Choroid plexus epithelial cell (primary cell): ENCODE measurements around the gene TRIM22.

ENCODE experiments used
- DNase-seq: peaks from one replicate; pipeline ENCODE4 v3.0.0-alpha.2; 2010; ENCODE audit warnings: low read depth
- H3K4me3 ChIP-seq: 2 replicates; pipeline ENCODE4 v1.5.1; 2011; ENCODE audit warnings: low read depth, mild to moderate bottlenecking, control low read depth, low read length, moderate library complexity
- TF ChIP-seq, protein P1 (sequence below): conservative IDR thresholded peaks from 2 replicates; pipeline ENCODE4 v1.5.1; 2011; ENCODE audit warnings: low read depth, mild to moderate bottlenecking, control low read depth, inconsistent platforms, low read length, moderate library complexity

Gene TRIM22

GRCh38 chr11:5749836-5750235 is 60.2 kb downstream of the TRIM22 start:
- TF ChIP-seq, protein P1, sequence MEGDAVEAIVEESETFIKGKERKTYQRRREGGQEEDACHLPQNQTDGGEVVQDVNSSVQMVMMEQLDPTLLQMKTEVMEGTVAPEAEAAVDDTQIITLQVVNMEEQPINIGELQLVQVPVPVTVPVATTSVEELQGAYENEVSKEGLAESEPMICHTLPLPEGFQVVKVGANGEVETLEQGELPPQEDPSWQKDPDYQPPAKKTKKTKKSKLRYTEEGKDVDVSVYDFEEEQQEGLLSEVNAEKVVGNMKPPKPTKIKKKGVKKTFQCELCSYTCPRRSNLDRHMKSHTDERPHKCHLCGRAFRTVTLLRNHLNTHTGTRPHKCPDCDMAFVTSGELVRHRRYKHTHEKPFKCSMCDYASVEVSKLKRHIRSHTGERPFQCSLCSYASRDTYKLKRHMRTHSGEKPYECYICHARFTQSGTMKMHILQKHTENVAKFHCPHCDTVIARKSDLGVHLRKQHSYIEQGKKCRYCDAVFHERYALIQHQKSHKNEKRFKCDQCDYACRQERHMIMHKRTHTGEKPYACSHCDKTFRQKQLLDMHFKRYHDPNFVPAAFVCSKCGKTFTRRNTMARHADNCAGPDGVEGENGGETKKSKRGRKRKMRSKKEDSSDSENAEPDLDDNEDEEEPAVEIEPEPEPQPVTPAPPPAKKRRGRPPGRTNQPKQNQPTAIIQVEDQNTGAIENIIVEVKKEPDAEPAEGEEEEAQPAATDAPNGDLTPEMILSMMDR: no peak
- H3K4me3 ChIP-seq: no peak overlapping the region
- DNase-seq: no peak

DNA sequence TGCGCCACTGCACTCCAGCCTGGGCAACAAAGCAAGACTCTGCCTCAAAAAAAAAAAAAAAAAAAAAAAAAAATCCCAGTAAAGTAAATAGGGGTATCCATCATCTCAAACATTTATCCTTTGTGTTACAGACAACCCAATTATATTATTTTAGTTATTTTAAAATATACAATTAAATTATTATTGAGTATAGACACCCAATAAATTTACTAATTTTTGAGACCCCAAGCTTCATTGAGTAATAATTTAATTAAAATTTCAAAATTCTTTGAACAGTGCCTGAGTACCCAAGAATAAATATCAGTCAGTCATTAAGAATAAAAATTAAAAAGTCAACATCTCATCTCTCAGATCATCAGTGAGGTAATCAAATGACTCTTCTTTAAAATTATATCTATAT is 64.4 kb downstream of the TRIM22 start, which contains the start of gene OR52N4:
TSS of gene OR52N4 (plus strand) at position 301 of the 400 bp plus-strand sequence. CDS start 498 bp downstream, outside the sequence.
- no peak for DNase-seq
- no peak within 1 kb of the TSS for H3K4me3 ChIP-seq
- TF ChIP-seq, protein P1: no peak
